A673 (cell line): ENCODE measurements around the gene RICTOR. TPM values are rescaled to one million over a fixed set of nuclear protein-coding genes. Genes with fewer than 3 reads are reported as not detected.

Source experiments
- BruUV-seq: library from RNA; stranded (reverse); fragments of 400-500 nt; replicated peaks from 2 replicates; lab custom pipeline; 2021; lab: Mats Ljungman, UMichigan
- CTCF ChIA-PET: fragments of 300-600 bp; sonication (Branson Sonifier 250); formaldehyde crosslinking; loops from one replicate; lab custom pipeline; 2022; ENCODE audit warnings: antibody characterized with exemption; lab: Charles Lee
- POLR2A ChIA-PET: fragments of 300-600 bp; sonication (Branson Sonifier 250); formaldehyde crosslinking; loops from one replicate; lab custom pipeline; 2022; ENCODE audit warnings: antibody characterized with exemption; ENCODE audit not compliant: low non-redundant PET; lab: Charles Lee
- DNase-seq: peaks from one replicate; pipeline ENCODE4 v3.0.0-alpha.2; 2015; ENCODE audit warnings: low spot score
- H3K27ac ChIP-seq: fragments of 200-600 bp; sonication (generic); 2 replicates; pipeline ENCODE4 v1.5.1; 2016; ENCODE audit warnings: mixed run types, low read depth, mild to moderate bottlenecking, mixed read lengths, antibody characterized with exemption, low read length; ENCODE audit not compliant: poor library complexity, severe bottlenecking
- H3K27me3 ChIP-seq: fragments of 200-600 bp; sonication (generic); replicated peaks from 2 replicates; pipeline ENCODE4 v1.6.1; 2017; ENCODE audit warnings: mixed run types, low read depth, mild to moderate bottlenecking, mixed read lengths, antibody characterized with exemption, low read length; ENCODE audit not compliant: insufficient read depth, poor library complexity
- H3K36me3 ChIP-seq: fragments of 200-600 bp; sonication (generic); 2 replicates; pipeline ENCODE4 v1.6.1; 2016; ENCODE audit warnings: mixed run types, mild to moderate bottlenecking, mixed read lengths, antibody characterized with exemption, low read length; ENCODE audit not compliant: insufficient read depth, poor library complexity, severe bottlenecking
- H3K4me1 ChIP-seq: fragments of 200-600 bp; sonication (generic); 2 replicates; pipeline ENCODE4 v1.6.1; 2017; ENCODE audit warnings: mixed run types, mild to moderate bottlenecking, mixed read lengths, antibody characterized with exemption, low read length; ENCODE audit not compliant: insufficient read depth, poor library complexity, severe bottlenecking
- H3K4me3 ChIP-seq: fragments of 200-600 bp; sonication (generic); 2 replicates; pipeline ENCODE4 v1.5.1; 2016; ENCODE audit warnings: low read depth, mixed run types, mild to moderate bottlenecking, mixed read lengths, low read length; ENCODE audit not compliant: poor library complexity, severe bottlenecking
- H3K9me3 ChIP-seq: fragments of 200-600 bp; sonication (generic); 2 replicates; pipeline ENCODE4 v1.6.1; 2016; ENCODE audit warnings: mixed run types, low read depth, mild to moderate bottlenecking, mixed read lengths, antibody characterized with exemption, low read length; ENCODE audit not compliant: poor library complexity, severe bottlenecking
- CTCF ChIP-seq: fragments of 300-800, 200-600 bp; sonication (generic); conservative IDR thresholded peaks from 2 replicates; pipeline ENCODE4 v1.5.1; 2017; ENCODE audit warnings: low read depth, mild to moderate bottlenecking, antibody characterized with exemption, low read length, moderate library complexity, mixed read lengths
- EZH2 ChIP-seq: fragments of 200-600 bp; sonication (generic); IDR thresholded peaks from 2 replicates; pipeline ENCODE4 v1.6.1; 2017; ENCODE audit warnings: borderline replicate concordance, low read depth, mild to moderate bottlenecking, mixed read lengths, antibody characterized with exemption, low read length; ENCODE audit not compliant: poor library complexity, severe bottlenecking
- intact Hi-C: fragments of 100-400 bp; cut with micrococcal nuclease; formaldehyde crosslinking; loops from one replicate; pipeline ENCODE4 v1.10.0; 2022; ENCODE audit not compliant: unreplicated experiment
- total RNA-seq: library from RNA; stranded (reverse); gene quantifications from 2 replicates; pipeline ENCODE4 v1.2.3, GENCODE V29; 2021

Gene RICTOR
- total RNA-seq, 1 experiment from 2014 or later, result 23.3 TPM

- CTCF ChIA-PET, result no interaction called here
- H3K27ac ChIP-seq, result no peak overlapping the region
- TF ChIP-seq CTCF (no peak), EZH2 (no peak)
- no TSS peak for BruUV-seq
- H3K4me3 ChIP-seq, result no peak overlapping the region
- no peaks in the 10 kb centered on the region for H3K4me1 ChIP-seq
- no peak for DNase-seq
- POLR2A ChIA-PET, result no interaction called here
- intact Hi-C loops, result no loop called here
- no peaks in the 10 kb centered on the region for H3K27me3 ChIP-seq
- H3K9me3 ChIP-seq, result no peaks in the 10 kb centered on the region
- peaks cover 8% of the 10 kb centered on the region for H3K36me3 ChIP-seq
These were observed 168.7 kb downstream of the RICTOR start for GRCh38 chr5:38905516-38905915.

- no TSS peak for BruUV-seq
- no peaks in the 10 kb centered on the region for H3K27me3 ChIP-seq
- H3K9me3 ChIP-seq, result peaks cover 17% of the 10 kb centered on the region
- no peak overlapping the region for H3K4me3 ChIP-seq
- TF ChIP-seq CTCF (no peak), EZH2 (no peak)
- POLR2A ChIA-PET, result no interaction called here
- H3K27ac ChIP-seq, result no peak overlapping the region
- no peak for DNase-seq
- CTCF ChIA-PET, result no interaction called here
- H3K36me3 ChIP-seq, result peaks cover 8% of the 10 kb centered on the region
- no peaks in the 10 kb centered on the region for H3K4me1 ChIP-seq
- intact Hi-C loops, result no loop called here
These were observed 174.3 kb downstream of the RICTOR start for GRCh38 chr5:38899936-38900335.

- POLR2A ChIA-PET, result no interaction called here
- BruUV-seq, result no TSS peak
- H3K27ac ChIP-seq, result no peak overlapping the region
- CTCF ChIA-PET, result no interaction called here
- intact Hi-C loops, result no loop called here
- no peak overlapping the region for H3K4me3 ChIP-seq
- no peak for DNase-seq
- H3K4me1 ChIP-seq, result no peaks in the 10 kb centered on the region
- TF ChIP-seq EZH2 (no peak), CTCF (no peak)
- no peaks in the 10 kb centered on the region for H3K36me3 ChIP-seq
- no peaks in the 10 kb centered on the region for H3K27me3 ChIP-seq
- peaks cover 17% of the 10 kb centered on the region for H3K9me3 ChIP-seq
These were observed 177.4 kb downstream of the RICTOR start for GRCh38 chr5:38896760-38897159.
